Panc1 (cell line): ENCODE results near the gene TOX3. TPM values are rescaled to one million over a fixed set of nuclear protein-coding genes. Genes with fewer than 3 reads are reported as not detected.

Experiments used
- ATAC-seq: fragments of 200-7000 bp; cut with Tn5 transposase; 2 replicates; pipeline ENCODE4 v1.9.1; 2020; ENCODE audit warnings: mild to moderate bottlenecking, moderate library complexity
- BruUV-seq: library from RNA; stranded (reverse); fragments of 400-500 nt; replicated peaks from 2 replicates; lab custom pipeline; 2021; lab: Mats Ljungman, UMichigan
- CTCF ChIA-PET: fragments of 300-600 bp; sonication (Branson Sonifier 250); formaldehyde crosslinking; loops from one replicate; lab custom pipeline; 2022; ENCODE audit warnings: antibody characterized with exemption; lab: Charles Lee
- POLR2A ChIA-PET: fragments of 300-600 bp; sonication (Branson Sonifier 250); formaldehyde crosslinking; loops from one replicate; lab custom pipeline; 2022; ENCODE audit warnings: antibody characterized with exemption; lab: Charles Lee
- DNase-seq: peaks from one replicate; pipeline ENCODE4 v3.0.0-alpha.2; 2010; ENCODE audit warnings: low read depth, low spot score
- H3K27ac ChIP-seq: 2 replicates; pipeline ENCODE4 v1.5.1; 2011; ENCODE audit warnings: mild to moderate bottlenecking, low read length, inconsistent platforms
- H3K27me3 ChIP-seq: fragments of 200-500 bp; sonication (Bioruptor generic); 2 replicates; pipeline ENCODE4 v1.6.0; 2014; ENCODE audit warnings: low read length, inconsistent platforms; ENCODE audit not compliant: control insufficient read depth, insufficient read depth
- H3K36me3 ChIP-seq: fragments of 200-500 bp; sonication (Bioruptor generic); 2 replicates; pipeline ENCODE4 v1.5.1; 2014; ENCODE audit warnings: inconsistent platforms, mild to moderate bottlenecking, low read length, moderate library complexity; ENCODE audit not compliant: control insufficient read depth, insufficient read depth
- H3K4me1 ChIP-seq: 2 replicates; pipeline ENCODE4 v1.5.1; 2011; ENCODE audit warnings: inconsistent platforms, mild to moderate bottlenecking, low read length, moderate library complexity; ENCODE audit not compliant: control insufficient read depth, insufficient read depth
- H3K4me3 ChIP-seq, 2 experiments: 2 replicates each; pipeline ENCODE4 v1.5.1; 2011 to 2012; ENCODE audit warnings: low read depth in 2 of 2, low read length in 2 of 2, mild to moderate bottlenecking in 2 of 2, inconsistent platforms in 1 of 2, moderate library complexity in 1 of 2
- H3K9me3 ChIP-seq: fragments of 200-500 bp; sonication (Bioruptor generic); 2 replicates; pipeline ENCODE4 v1.5.1; 2014; ENCODE audit warnings: low read depth, mild to moderate bottlenecking, inconsistent platforms, low read length, moderate library complexity; ENCODE audit not compliant: control insufficient read depth, insufficient read depth
- CTCF ChIP-seq: fragments of 450-650 bp; IDR thresholded peaks from 2 replicates; pipeline ENCODE4 v1.5.1; 2017; ENCODE audit warnings: mild to moderate bottlenecking
- POLR2AphosphoS5 ChIP-seq: IDR thresholded peaks from 2 replicates; pipeline ENCODE4 v1.6.1; 2012; ENCODE audit warnings: mild to moderate bottlenecking, low read depth, low read length, moderate library complexity
- REST ChIP-seq, 2 experiments: IDR thresholded peaks; 2 replicates each; pipeline ENCODE4 v1.6.1; 2011 to 2012; ENCODE audit warnings: low read depth in 2 of 2, control low read depth in 1 of 2, low read length in 1 of 2, mild to moderate bottlenecking in 1 of 2, moderate library complexity in 1 of 2; ENCODE audit not compliant: insufficient read depth in 1 of 2
- SIN3A ChIP-seq: IDR thresholded peaks from 2 replicates; pipeline ENCODE4 v1.6.1; 2012; ENCODE audit warnings: low read depth, mild to moderate bottlenecking, low read length, moderate library complexity, borderline replicate concordance; ENCODE audit not compliant: insufficient read depth
- TCF7L2 ChIP-seq: IDR thresholded peaks from 2 replicates; pipeline ENCODE4 v1.6.1; 2011; ENCODE audit warnings: mild to moderate bottlenecking, low read depth, low read length, inconsistent platforms
- in situ Hi-C: cut with HindIII; loops from 2 replicates; pipeline ENCODE4 v1.10.0; 2016; ENCODE audit warnings: low sequenced_read_pairs, low pct_unique_long_range_greater_than_20kb
- intact Hi-C: fragments of 100-400 bp; cut with micrococcal nuclease; formaldehyde crosslinking; loops from one replicate; pipeline ENCODE4 v1.10.0; 2022; ENCODE audit not compliant: unreplicated experiment
- total RNA-seq: library from RNA; stranded (reverse); gene quantifications from one replicate; pipeline ENCODE4 v1.2.1, GENCODE V29; 2021; ENCODE audit not compliant: unreplicated experiment

Gene TOX3
- total RNA-seq, 1 experiment from 2014 or later = 3.4 TPM

- ATAC-seq = no peak
- BruUV-seq = no TSS peak
- CTCF ChIA-PET = no interaction called here
Observed at GRCh38 chr16:52512297-52512987, 34.5 kb downstream of the TOX3 start.

GRCh38 chr16:52501746-52502145, 45.2 kb downstream of the TOX3 start:
- CTCF ChIA-PET = no interaction called here
- H3K4me3 ChIP-seq = no peak overlapping the region
- no peaks in the 10 kb centered on the region for H3K4me1 ChIP-seq
- in situ Hi-C loops (no loop called here), intact Hi-C loops (no loop called here)
- TF ChIP-seq POLR2AphosphoS5 (no peak), CTCF (no peak), SIN3A (no peak), REST (IDR thresholded peaks at IDR 0.05; ENCODE audit: insufficient read depth in 1 of 2, low read depth in 2 of 2, low read length in 1 of 2) (no peak), TCF7L2 (no peak)
- ATAC-seq = no peak
- POLR2A ChIA-PET = no interaction called here
- no peak for DNase-seq
- no peaks in the 10 kb centered on the region for H3K27me3 ChIP-seq
- H3K36me3 ChIP-seq = no peaks in the 10 kb centered on the region
- H3K27ac ChIP-seq = no peak overlapping the region
- BruUV-seq = no TSS peak
- H3K9me3 ChIP-seq = no peaks in the 10 kb centered on the region

More at GRCh38 chr16:52512297-52512987, 34.5 kb downstream of the TOX3 start:
- POLR2A ChIA-PET = no interaction called here
- H3K27ac ChIP-seq = no peak overlapping the region
- no peak overlapping the region for H3K4me3 ChIP-seq
- no peak for DNase-seq
- no peaks in the 10 kb centered on the region for H3K36me3 ChIP-seq
- no peak for TF ChIP-seq TCF7L2
- TF ChIP-seq REST (IDR thresholded peaks at IDR 0.05; ENCODE audit: insufficient read depth in 1 of 2, low read depth in 2 of 2, low read length in 1 of 2) = no peak
- TF ChIP-seq CTCF = no peak
- TF ChIP-seq POLR2AphosphoS5 = no peak
- no peak for TF ChIP-seq SIN3A
- intact Hi-C loops = no loop called here
- in situ Hi-C loops = no loop called here
- no peaks in the 10 kb centered on the region for H3K9me3 ChIP-seq
- no peaks in the 10 kb centered on the region for H3K4me1 ChIP-seq
- no peaks in the 10 kb centered on the region for H3K27me3 ChIP-seq
